SK-N-SH (cell line): ENCODE data around the gene PLD3.

Experiments
- CHD2 ChIP-seq: fragments of 150-350 bp; IDR thresholded peaks from 2 replicates; pipeline ENCODE4 v1.6.1; 2018; ENCODE audit warnings: low read length; ENCODE audit not compliant: partially characterized antibody
- CTCF ChIP-seq: fragments of 200-600 bp; sonication (generic); IDR thresholded peaks from 2 replicates; pipeline ENCODE4 v1.6.1; 2017; ENCODE audit warnings: antibody characterized with exemption, mild to moderate bottlenecking, moderate library complexity
- EZH2phosphoT487 ChIP-seq: fragments of 200-600 bp; sonication (generic); IDR thresholded peaks from 2 replicates; pipeline ENCODE4 v1.6.1; 2017; ENCODE audit warnings: low read depth, mixed run types, mild to moderate bottlenecking, antibody characterized with exemption, moderate library complexity, borderline replicate concordance
- GATA2 ChIP-seq: sonication (generic); formaldehyde crosslinking; IDR thresholded peaks from 2 replicates; pipeline ENCODE4 v1.5.0; 2020; ENCODE audit warnings: mild to moderate bottlenecking, missing genetic modification reagents
- NFIC ChIP-seq: IDR thresholded peaks from 2 replicates; pipeline ENCODE4 v1.4.0; 2012; ENCODE audit warnings: borderline replicate concordance
- POLR2AphosphoS5 ChIP-seq: IDR thresholded peaks from 2 replicates; pipeline ENCODE4 v1.6.1; 2012; ENCODE audit warnings: low read depth, low read length
- RAD21 ChIP-seq: IDR thresholded peaks from 2 replicates; pipeline ENCODE4 v1.6.1; 2012; ENCODE audit warnings: mild to moderate bottlenecking, low read length
- RCOR1 ChIP-seq: fragments of 150-350 bp; IDR thresholded peaks from 2 replicates; pipeline ENCODE4 v1.6.1; 2017; ENCODE audit warnings: antibody characterized with exemption, low read length
- SMC3 ChIP-seq: IDR thresholded peaks from 2 replicates; pipeline ENCODE4 v1.6.1; 2012; ENCODE audit warnings: low read depth, low read length, improper control_type of control experiment
- TAF1 ChIP-seq: IDR thresholded peaks from 2 replicates; pipeline ENCODE4 v1.6.1; 2012; ENCODE audit warnings: low read depth, mild to moderate bottlenecking, low read length, moderate library complexity, borderline replicate concordance
- TEAD4 ChIP-seq: IDR thresholded peaks from 2 replicates; pipeline ENCODE4 v1.4.0; 2012; ENCODE audit warnings: mild to moderate bottlenecking, borderline replicate concordance; ENCODE audit not compliant: insufficient read depth

- TF ChIP-seq POLR2AphosphoS5 (no peak), GATA2 (CRISPR knock-in tag) (no peak), CTCF (no peak), NFIC (no peak), TAF1 (no peak), RAD21 (no peak), EZH2phosphoT487 (no peak), CHD2 (no peak), TEAD4 (no peak), RCOR1 (no peak), SMC3 (no peak)
These were observed 41.0 kb downstream of the PLD3 start for GRCh38 chr19:40389404-40390083.
